Peyer's patch (tissue), 4 donors: ENCODE data around the gene RASA1. TPM values are rescaled to one million over a fixed set of nuclear protein-coding genes. Genes with fewer than 3 reads are reported as not detected.

ENCODE experiments used
- DNase-seq, 3 donors: peaks; one replicate each; pipeline ENCODE4 v3.0.0-alpha.2; 2017 to 2019
- H3K27ac ChIP-seq, 4 donors: fragments of 200-600 bp; sonication (generic); one replicate each; pipeline ENCODE4 v1.5.1; 2016 to 2019
- H3K27me3 ChIP-seq, 2 donors: fragments of 200-600 bp; sonication (generic); one replicate each; pipeline ENCODE4 v1.5.1; 2019
- H3K36me3 ChIP-seq, 3 donors: fragments of 200-600 bp; sonication (generic); one replicate each; pipeline ENCODE4 v1.5.1; 2016 to 2019
- H3K4me1 ChIP-seq, 4 donors: fragments of 200-600 bp; sonication (generic); one replicate each; pipeline ENCODE4 v1.5.1; 2016 to 2019
- H3K4me3 ChIP-seq, 4 donors: fragments of 200-600 bp; sonication (generic); 1 replicate in 3 of 4; 2 replicates in 1 of 4; pipeline ENCODE4 v1.5.1; 2016 to 2019; ENCODE audit warnings: mild to moderate bottlenecking in 1 of 4
- H3K9me3 ChIP-seq, 4 donors: fragments of 200-600 bp; sonication (generic); one replicate each; pipeline ENCODE4 v1.5.1; 2016 to 2019; ENCODE audit warnings: mild to moderate bottlenecking in 1 of 4
- POLR2A ChIP-seq, 2 donors: fragments of 450-650 bp; IDR thresholded peaks; one replicate each; pipeline ENCODE4 v1.5.1; 2017; ENCODE audit warnings: antibody characterized with exemption in 2 of 2, mild to moderate bottlenecking in 2 of 2, moderate library complexity in 2 of 2
- total RNA-seq, 4 donors: library from RNA; depleted of rRNA; stranded (reverse); fragments of >200 nt; gene quantifications; one replicate each; pipeline ENCODE4 v1.1.0, GENCODE V29; 2016
- TF ChIP-seq, protein P1 (sequence below), 6 experiments: fragments of 450-650 bp in 4 of 6; fragments of 200-600 bp in 2 of 6; sonication (generic) in 1 of 6; IDR thresholded peaks; one replicate each; pipeline ENCODE4 v1.5.1; 2017 to 2019; ENCODE audit warnings: antibody characterized with exemption in 6 of 6, mild to moderate bottlenecking in 3 of 6, moderate library complexity in 1 of 6

The RASA1 gene
- total RNA-seq, 4 donors from 2014 or later = 20.9 to 52.0 (median 23.5) TPM

DNA sequence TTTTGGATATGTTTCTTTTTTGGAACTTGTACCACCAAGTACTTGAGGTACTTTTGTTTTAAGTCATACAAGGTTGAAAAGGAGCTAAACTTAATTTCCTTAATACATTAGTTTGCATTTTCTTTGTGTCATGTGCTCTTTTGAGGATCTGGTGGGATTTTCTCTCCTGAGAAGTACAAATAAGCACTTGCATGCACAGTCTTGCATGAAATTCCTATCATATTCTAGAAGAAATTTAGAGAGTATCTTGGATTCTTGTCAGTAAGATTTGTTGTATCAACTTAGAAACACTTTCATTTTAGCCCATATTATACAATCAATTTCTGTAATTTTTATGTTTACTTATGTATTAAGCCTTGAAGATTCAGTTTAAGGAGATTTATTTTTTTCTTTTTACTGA is 80.2 kb downstream of the RASA1 start:
- H3K27me3 ChIP-seq = no peaks in the 10 kb centered on the region
- H3K4me1 ChIP-seq = no peaks in the 10 kb centered on the region
- no peak overlapping the region for H3K27ac ChIP-seq
- H3K9me3 ChIP-seq = no peaks in the 10 kb centered on the region
- H3K4me3 ChIP-seq = no peak overlapping the region
- TF ChIP-seq POLR2A (IDR thresholded peaks at IDR 0.05) = no peak
- TF ChIP-seq, protein P1, sequence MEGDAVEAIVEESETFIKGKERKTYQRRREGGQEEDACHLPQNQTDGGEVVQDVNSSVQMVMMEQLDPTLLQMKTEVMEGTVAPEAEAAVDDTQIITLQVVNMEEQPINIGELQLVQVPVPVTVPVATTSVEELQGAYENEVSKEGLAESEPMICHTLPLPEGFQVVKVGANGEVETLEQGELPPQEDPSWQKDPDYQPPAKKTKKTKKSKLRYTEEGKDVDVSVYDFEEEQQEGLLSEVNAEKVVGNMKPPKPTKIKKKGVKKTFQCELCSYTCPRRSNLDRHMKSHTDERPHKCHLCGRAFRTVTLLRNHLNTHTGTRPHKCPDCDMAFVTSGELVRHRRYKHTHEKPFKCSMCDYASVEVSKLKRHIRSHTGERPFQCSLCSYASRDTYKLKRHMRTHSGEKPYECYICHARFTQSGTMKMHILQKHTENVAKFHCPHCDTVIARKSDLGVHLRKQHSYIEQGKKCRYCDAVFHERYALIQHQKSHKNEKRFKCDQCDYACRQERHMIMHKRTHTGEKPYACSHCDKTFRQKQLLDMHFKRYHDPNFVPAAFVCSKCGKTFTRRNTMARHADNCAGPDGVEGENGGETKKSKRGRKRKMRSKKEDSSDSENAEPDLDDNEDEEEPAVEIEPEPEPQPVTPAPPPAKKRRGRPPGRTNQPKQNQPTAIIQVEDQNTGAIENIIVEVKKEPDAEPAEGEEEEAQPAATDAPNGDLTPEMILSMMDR (IDR thresholded peaks at IDR 0.05) = no peak
- H3K36me3 ChIP-seq = peaks cover 0 to 11% (median 0%) of the 10 kb centered on the region in 3 donors
- DNase-seq = no peak

DNA sequence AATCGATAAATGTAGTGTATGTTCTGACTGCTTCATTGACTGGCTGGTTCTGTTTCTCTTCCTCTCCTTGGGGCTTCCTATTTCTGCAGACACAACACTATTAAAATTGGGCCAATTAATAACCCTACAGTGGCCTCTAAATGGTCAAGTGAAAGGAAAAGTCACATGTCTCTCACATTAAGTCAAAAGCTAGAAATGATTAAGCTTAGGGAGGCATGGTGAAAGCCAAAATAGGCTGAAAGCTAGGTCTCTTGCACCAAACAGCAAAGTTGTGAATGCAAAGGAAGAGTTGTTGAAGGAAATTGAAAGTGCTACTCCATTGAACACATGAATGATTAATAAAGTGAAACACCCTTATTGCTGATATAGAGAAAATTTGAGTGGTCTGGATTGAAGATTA is 86.8 kb downstream of the RASA1 start:
- H3K36me3 ChIP-seq = peaks cover 0 to 12% (median 0%) of the 10 kb centered on the region in 3 donors
- TF ChIP-seq, protein P1 (IDR thresholded peaks at IDR 0.05) = no peak
- TF ChIP-seq POLR2A (IDR thresholded peaks at IDR 0.05) = no peak
- no peaks in the 10 kb centered on the region for H3K9me3 ChIP-seq
- no peak overlapping the region for H3K4me3 ChIP-seq
- H3K27ac ChIP-seq = no peak overlapping the region
- no peaks in the 10 kb centered on the region for H3K4me1 ChIP-seq
- no peaks in the 10 kb centered on the region for H3K27me3 ChIP-seq
- no peak for DNase-seq

DNA sequence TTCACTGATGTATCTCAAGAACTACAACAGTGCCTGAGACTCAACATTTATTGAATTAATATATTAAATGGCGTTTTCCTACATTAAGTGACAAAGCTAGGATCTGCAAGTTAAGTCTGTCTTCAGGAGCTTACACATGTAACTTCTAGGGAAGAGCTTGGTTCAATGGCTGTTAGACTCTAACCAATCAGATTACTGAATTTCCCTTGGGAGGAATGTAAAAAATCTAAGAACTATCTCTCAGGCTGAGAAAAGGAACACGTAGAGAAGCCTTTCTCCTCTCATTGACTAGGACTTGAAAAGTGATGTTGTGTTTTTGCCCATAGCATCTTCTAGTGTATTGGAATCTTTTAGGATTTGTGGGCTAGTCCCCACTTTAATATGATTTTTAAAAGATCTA is 91.4 kb downstream of the RASA1 start:
- Histone ChIP-seq H3K36me3 (peaks cover 0 to 22% (median 0%) of the 10 kb centered on the region in 3 donors), H3K27me3 (no peaks in the 10 kb centered on the region), H3K27ac (no peak overlapping the region), H3K4me1 (no peaks in the 10 kb centered on the region), H3K9me3 (no peaks in the 10 kb centered on the region), H3K4me3 (no peak overlapping the region)
- TF ChIP-seq, protein P1 (IDR thresholded peaks at IDR 0.05) = no peak
- no peak for TF ChIP-seq POLR2A (IDR thresholded peaks at IDR 0.05)
- DNase-seq = no peak

DNA sequence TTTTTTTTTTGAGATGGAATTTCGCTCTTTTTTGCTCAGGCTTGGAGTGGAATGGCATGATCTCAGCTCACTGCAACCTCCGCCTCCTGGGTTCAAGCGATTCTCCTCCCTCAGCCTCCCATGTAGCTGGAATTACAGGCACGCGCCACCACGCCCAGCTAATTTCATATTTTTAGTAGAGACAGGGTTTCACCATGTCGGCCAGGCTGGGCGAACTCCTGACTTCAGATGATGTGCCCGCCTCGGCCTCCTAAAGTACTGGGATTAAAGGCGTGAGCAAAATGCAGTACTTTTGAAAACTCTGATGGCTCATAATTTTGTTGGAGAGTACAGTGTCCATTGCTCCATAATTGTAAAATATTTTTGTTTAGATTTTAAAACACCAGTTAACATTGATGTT is 92.4 kb downstream of the RASA1 start:
- TF ChIP-seq, protein P1 (IDR thresholded peaks at IDR 0.05) = no peak
- no peak for TF ChIP-seq POLR2A (IDR thresholded peaks at IDR 0.05)
- no peaks in the 10 kb centered on the region for H3K4me1 ChIP-seq
- no peaks in the 10 kb centered on the region for H3K9me3 ChIP-seq
- no peak overlapping the region for H3K27ac ChIP-seq
- H3K4me3 ChIP-seq = no peak overlapping the region
- H3K27me3 ChIP-seq = no peaks in the 10 kb centered on the region
- peaks cover 0 to 20% (median 0%) of the 10 kb centered on the region in 3 donors for H3K36me3 ChIP-seq
- no peak for DNase-seq

DNA sequence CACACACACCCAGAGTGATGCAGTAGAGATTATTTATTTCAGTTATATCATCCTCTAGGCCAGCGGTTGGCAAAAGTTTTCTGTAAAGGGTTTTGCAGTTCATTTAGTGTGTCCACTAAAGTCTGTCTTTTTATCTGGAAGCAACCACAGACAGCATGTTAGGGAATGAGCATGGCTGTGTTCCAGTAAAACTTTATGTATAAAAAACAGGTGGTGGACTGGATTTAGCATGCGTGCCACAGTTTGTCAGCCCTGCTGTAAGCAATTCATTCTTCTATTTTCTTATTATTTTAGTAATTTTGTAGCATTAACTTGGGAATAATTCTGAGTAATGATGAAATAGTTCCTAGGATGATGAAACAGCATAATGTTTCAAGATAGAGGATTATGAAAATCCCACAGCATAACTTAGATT is 93.4 kb downstream of the RASA1 start:
- Histone ChIP-seq H3K4me3 (no peak overlapping the region), H3K27me3 (no peaks in the 10 kb centered on the region), H3K9me3 (no peaks in the 10 kb centered on the region), H3K27ac (no peak overlapping the region), H3K36me3 (peaks cover 0 to 23% (median 0%) of the 10 kb centered on the region in 3 donors), H3K4me1 (no peaks in the 10 kb centered on the region)
- no peak for TF ChIP-seq POLR2A (IDR thresholded peaks at IDR 0.05)
- TF ChIP-seq, protein P1 (IDR thresholded peaks at IDR 0.05) = no peak
- no peak for DNase-seq
